Testis (tissue), 3 donors: ENCODE results near the gene PHF12. TPM values are rescaled to one million over a fixed set of nuclear protein-coding genes. Genes with fewer than 3 reads are reported as not detected.
A peak's percentile ranks its signal among the peaks of the same experiment; 100 is the strongest.

Experiments used
- DNase-seq: peaks from one replicate; pipeline ENCODE4 v3.0.0-alpha.2; 2019
- H3K27ac ChIP-seq, 2 donors: fragments of 200-600 bp; sonication (generic); one replicate each; pipeline ENCODE4 v1.5.1; 2019
- H3K27me3 ChIP-seq: fragments of 200-600 bp; sonication (generic); one replicate; pipeline ENCODE4 v1.5.1; 2019
- H3K36me3 ChIP-seq: fragments of 200-600 bp; sonication (generic); one replicate; pipeline ENCODE4 v1.5.1; 2017; ENCODE audit warnings: low read depth; ENCODE audit errors: missing control alignments
- H3K4me1 ChIP-seq: fragments of 200-600 bp; sonication (generic); one replicate; pipeline ENCODE4 v1.5.1; 2019
- H3K4me3 ChIP-seq, 2 donors: fragments of 200-600 bp; sonication (generic); one replicate each; pipeline ENCODE4 v1.5.1; 2017 to 2019
- H3K9me3 ChIP-seq: fragments of 200-600 bp; sonication (generic); one replicate; pipeline ENCODE4 v1.5.1; 2017
- CTCF ChIP-seq, 3 experiments: fragments of 450-650 bp in 2 of 3; fragments of 200-600 bp in 1 of 3; sonication (generic) in 1 of 3; IDR thresholded peaks; one replicate each; pipeline ENCODE4 v1.5.1; 2016 to 2019; ENCODE audit warnings: antibody characterized with exemption in 3 of 3, mild to moderate bottlenecking in 2 of 3, moderate library complexity in 1 of 3
- POLR2A ChIP-seq: fragments of 450-650 bp; IDR thresholded peaks from one replicate; pipeline ENCODE4 v1.6.1; 2017; ENCODE audit warnings: antibody characterized with exemption, mild to moderate bottlenecking, moderate library complexity
- WGBS, 2 donors: methylation state at CpG; one replicate each; pipeline ENCODE4 v1.1.5; 2018; 5-methylcytosine and 5-hydroxymethylcytosine counted together
- intact Hi-C: fragments of 100-400 bp; cut with DNase I; formaldehyde crosslinking; loops from one replicate; pipeline ENCODE4 v1.15.1; 2023; ENCODE audit warnings: low total_unique reads
- polyA plus RNA-seq: library from polyadenylated mRNA; stranded (reverse); fragments of 350-450 nt; fragmentation: Illumina TruSeq; extraction: RNeasy Lipid Tissue Mini Kit (QIAGEN cat#74804); gene quantifications from one replicate; pipeline ENCODE4 v1.2.3, GENCODE V29; 2014; ENCODE audit warnings: low read depth, low replicate concordance; ENCODE audit not compliant: insufficient read depth
- total RNA-seq, 2 donors: library from RNA; depleted of rRNA; stranded (reverse); fragments of >200 nt; gene quantifications; one replicate each; pipeline ENCODE4 v1.2.3, GENCODE V29; 2016

PHF12 gene
- total and polyA plus RNA-seq, 3 donors from 2014 or later, result 38.8 to 85.3 (median 82.4) TPM

GRCh38 chr17:28950017-28950751 lies 1.1 kb downstream of the PHF12 start:
- peak overlapping the region; percentile 90 to 94 for H3K4me3 ChIP-seq
- H3K36me3 ChIP-seq, result no peaks in the 10 kb centered on the region
- intact Hi-C loops, result no loop called here
- DNase-seq, result peak; percentile 63
- H3K27ac ChIP-seq, result peak overlapping the region; percentile 91 to 93
- no peaks in the 10 kb centered on the region for H3K9me3 ChIP-seq
- peaks cover 19% of the 10 kb centered on the region for H3K4me1 ChIP-seq
- 0% methylated on average over 11 to 43 of the region's 43 CpGs for WGBS, 2 donors
- TF ChIP-seq CTCF (IDR thresholded peaks at IDR 0.05), result no peak
- no peak for TF ChIP-seq POLR2A
- no peaks in the 10 kb centered on the region for H3K27me3 ChIP-seq

- peaks cover 23% of the 10 kb centered on the region for H3K4me1 ChIP-seq
- no peak for TF ChIP-seq CTCF (IDR thresholded peaks at IDR 0.05)
- WGBS, 2 donors, result 0% methylated on average over 55 to 61 of the region's 61 CpGs
- peak overlapping the region; percentile 91 to 93 for H3K27ac ChIP-seq
- H3K4me3 ChIP-seq, result peak overlapping the region; percentile 90 to 94
- peak; percentile 69 for DNase-seq
- H3K9me3 ChIP-seq, result no peaks in the 10 kb centered on the region
- H3K27me3 ChIP-seq, result no peaks in the 10 kb centered on the region
- no peaks in the 10 kb centered on the region for H3K36me3 ChIP-seq
- intact Hi-C loops, result no loop called here
Measured at GRCh38 chr17:28949185-28950016, 1.9 kb downstream of the PHF12 start.

GRCh38 chr17:28948873-28949184 lies 2.5 kb downstream of the PHF12 start:
- Histone ChIP-seq H3K4me1 (peaks cover 23% of the 10 kb centered on the region), H3K36me3 (no peaks in the 10 kb centered on the region), H3K27me3 (no peaks in the 10 kb centered on the region), H3K9me3 (no peaks in the 10 kb centered on the region), H3K27ac (peak overlapping the region; percentile 91 to 93), H3K4me3 (peak overlapping the region; percentile 90 to 94)
- peak; percentile 36 for DNase-seq
- no peak for TF ChIP-seq POLR2A
- no peak for TF ChIP-seq CTCF (IDR thresholded peaks at IDR 0.05)
- intact Hi-C loops, result no loop called here
- 1% methylated on average over 15 of the region's 15 CpGs for WGBS, 2 donors

GRCh38 chr17:28948342-28948741 lies 3.0 kb downstream of the PHF12 start:
- peaks cover 21% of the 10 kb centered on the region for H3K4me1 ChIP-seq
- H3K27me3 ChIP-seq, result no peaks in the 10 kb centered on the region
- peak overlapping the region; percentile 90 to 94 for H3K4me3 ChIP-seq
- H3K36me3 ChIP-seq, result no peaks in the 10 kb centered on the region
- 8 to 11% methylated on average over 4 of the region's 4 CpGs for WGBS, 2 donors
- peak overlapping the region; percentile 91 to 93 for H3K27ac ChIP-seq
- intact Hi-C loops, result no loop called here
- TF ChIP-seq POLR2A (no peak), CTCF (IDR thresholded peaks at IDR 0.05) (no peak)
- no peak for DNase-seq
- H3K9me3 ChIP-seq, result no peaks in the 10 kb centered on the region
